HFFc6 (cell line): Measurements from ENCODE around the gene ERC2. TPM values are rescaled to one million over a fixed set of nuclear protein-coding genes. Genes with fewer than 3 reads are reported as not detected.
A peak's percentile ranks its signal among the peaks of the same experiment; 100 is the strongest.

Source experiments
- DNase-seq: peaks from one replicate; pipeline ENCODE4 v3.0.0-alpha.2; 2018
- H3K27ac Mint-ChIP-seq: 2 replicates; pipeline ENCODE4 v1.8.0; 2020; ENCODE audit warnings: mild to moderate bottlenecking, mixed read lengths
- H3K27me3 Mint-ChIP-seq: 2 replicates; pipeline ENCODE4 v1.8.0; 2021; ENCODE audit warnings: mild to moderate bottlenecking, moderate library complexity, mixed read lengths; ENCODE audit not compliant: insufficient read depth
- H3K36me3 Mint-ChIP-seq: 2 replicates; pipeline ENCODE4 v1.8.0; 2021; ENCODE audit warnings: low read depth, mixed read lengths
- H3K4me1 Mint-ChIP-seq: 2 replicates; pipeline ENCODE4 v1.8.0; 2020; ENCODE audit warnings: low read depth, mixed read lengths
- H3K4me3 Mint-ChIP-seq: 2 replicates; pipeline ENCODE4 v1.8.0; 2020; ENCODE audit warnings: mild to moderate bottlenecking, moderate library complexity, mixed read lengths
- H3K9me3 Mint-ChIP-seq: 2 replicates; pipeline ENCODE4 v1.8.0; 2020; ENCODE audit warnings: mild to moderate bottlenecking, mixed read lengths
- total RNA-seq, 6 experiments: library from RNA; stranded (reverse); fragmentation: NEBNext Ultra II Directional; extraction: Animal tissue kit (Norgen Biotek cat#: 25700); gene quantifications; 2 replicates in 1 of 6; 3 replicates in 5 of 6; pipeline ENCODE4 v1.2.3, GENCODE V29; 2021
- TF ChIP-seq, protein P1 (sequence below): fragments of 200-600 bp; sonication (generic); IDR thresholded peaks from 2 replicates; pipeline ENCODE4 v1.5.0; 2021; ENCODE audit warnings: antibody characterized with exemption, mild to moderate bottlenecking

The ERC2 gene
- total RNA-seq, 6 experiments from 2014 or later, result 0.11 TPM; not detected in 5

DNA sequence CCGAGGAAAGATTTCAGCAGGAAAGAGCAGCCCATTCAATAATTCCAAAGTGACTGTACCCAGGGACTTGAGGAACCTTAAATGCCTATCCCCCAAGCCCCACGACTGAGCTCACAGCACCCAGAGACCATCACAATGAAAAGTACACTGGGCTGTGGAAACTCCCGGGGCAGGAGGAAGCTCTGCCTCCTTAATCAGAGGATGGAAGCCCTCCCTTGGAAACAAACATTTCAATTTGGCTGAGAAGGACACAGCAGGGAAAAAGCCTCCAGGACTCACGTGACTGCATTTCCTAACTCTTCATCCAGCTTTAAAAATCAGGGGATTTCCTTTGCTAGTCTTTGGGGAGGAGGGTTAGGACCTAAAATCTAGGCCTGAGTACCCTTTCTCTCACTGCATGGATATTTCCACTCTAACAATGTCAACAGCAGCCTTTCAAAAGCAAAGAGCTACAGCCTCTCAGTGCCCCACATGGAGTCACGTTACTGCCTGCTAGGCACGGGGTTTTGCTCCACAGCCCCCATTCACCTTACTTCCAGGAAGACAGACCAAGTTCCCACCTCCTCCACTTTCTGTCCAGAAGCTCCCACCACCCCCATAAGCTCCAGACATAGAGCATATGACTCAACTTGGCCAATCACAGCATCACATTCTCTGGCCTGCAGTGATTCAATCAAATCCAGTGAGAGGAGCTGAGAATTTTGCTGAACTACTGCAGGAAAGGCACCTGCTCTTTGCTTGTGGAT, 912.2 kb downstream of the ERC2 start:
- DNase-seq, result no peak

DNA sequence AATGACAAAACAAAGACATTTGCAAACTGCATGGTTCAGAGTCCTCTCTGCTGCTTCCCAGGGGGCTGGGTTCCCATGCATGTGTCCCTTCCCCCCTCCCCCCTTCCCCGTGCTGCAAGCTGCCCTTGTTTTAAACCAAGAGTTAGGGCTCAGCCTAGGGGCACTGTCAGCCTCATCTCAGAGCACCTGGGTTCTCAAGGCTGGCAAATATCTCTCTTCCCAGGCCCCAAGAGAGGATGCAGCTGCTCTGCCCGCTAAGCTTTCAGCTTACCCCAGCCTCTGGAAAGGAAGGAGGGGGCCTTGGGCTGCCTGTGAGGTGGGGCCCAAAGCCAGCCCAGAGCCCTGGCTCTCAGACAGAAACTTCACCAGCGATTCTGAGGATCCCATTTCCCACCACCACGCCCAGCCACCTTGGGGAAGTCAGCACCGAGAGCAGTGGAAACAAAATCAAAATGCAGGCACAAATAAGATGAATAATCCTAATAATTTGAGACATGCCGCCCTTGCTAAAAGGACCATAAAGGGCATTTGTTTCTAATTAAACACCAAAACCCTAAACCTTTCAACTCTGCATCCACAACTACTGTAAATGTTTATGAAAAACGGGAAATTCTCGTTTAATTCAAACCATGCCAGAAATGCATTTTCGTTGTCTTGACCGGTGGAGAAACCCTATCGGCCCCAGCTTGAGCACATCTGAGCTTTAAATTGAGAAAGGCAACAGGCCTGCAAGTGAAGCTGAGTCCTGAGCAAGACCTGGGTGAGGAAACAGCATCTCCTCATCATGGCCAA, 913.4 kb downstream of the ERC2 start:
- no peaks in the 10 kb centered on the region for H3K9me3 Mint-ChIP-seq
- no peak for DNase-seq
- H3K27me3 Mint-ChIP-seq, result peaks cover 18% of the 10 kb centered on the region
- no peak overlapping the region; the same call in 1 of the 2 replicates for H3K4me3 Mint-ChIP-seq
- TF ChIP-seq, protein P1, sequence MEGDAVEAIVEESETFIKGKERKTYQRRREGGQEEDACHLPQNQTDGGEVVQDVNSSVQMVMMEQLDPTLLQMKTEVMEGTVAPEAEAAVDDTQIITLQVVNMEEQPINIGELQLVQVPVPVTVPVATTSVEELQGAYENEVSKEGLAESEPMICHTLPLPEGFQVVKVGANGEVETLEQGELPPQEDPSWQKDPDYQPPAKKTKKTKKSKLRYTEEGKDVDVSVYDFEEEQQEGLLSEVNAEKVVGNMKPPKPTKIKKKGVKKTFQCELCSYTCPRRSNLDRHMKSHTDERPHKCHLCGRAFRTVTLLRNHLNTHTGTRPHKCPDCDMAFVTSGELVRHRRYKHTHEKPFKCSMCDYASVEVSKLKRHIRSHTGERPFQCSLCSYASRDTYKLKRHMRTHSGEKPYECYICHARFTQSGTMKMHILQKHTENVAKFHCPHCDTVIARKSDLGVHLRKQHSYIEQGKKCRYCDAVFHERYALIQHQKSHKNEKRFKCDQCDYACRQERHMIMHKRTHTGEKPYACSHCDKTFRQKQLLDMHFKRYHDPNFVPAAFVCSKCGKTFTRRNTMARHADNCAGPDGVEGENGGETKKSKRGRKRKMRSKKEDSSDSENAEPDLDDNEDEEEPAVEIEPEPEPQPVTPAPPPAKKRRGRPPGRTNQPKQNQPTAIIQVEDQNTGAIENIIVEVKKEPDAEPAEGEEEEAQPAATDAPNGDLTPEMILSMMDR, result no peak
- no peaks in the 10 kb centered on the region for H3K36me3 Mint-ChIP-seq
- no peak overlapping the region for H3K27ac Mint-ChIP-seq
- H3K4me1 Mint-ChIP-seq, result peaks cover 39% of the 10 kb centered on the region

More for the DNA sequence above, 912.2 kb downstream of the ERC2 start:
- peaks cover 39% of the 10 kb centered on the region for H3K4me1 Mint-ChIP-seq
- TF ChIP-seq, protein P1, result no peak
- H3K27ac Mint-ChIP-seq, result no peak overlapping the region
- no peaks in the 10 kb centered on the region for H3K36me3 Mint-ChIP-seq
- peaks cover 17% of the 10 kb centered on the region for H3K27me3 Mint-ChIP-seq
- H3K4me3 Mint-ChIP-seq, result no peak overlapping the region; the same call in 1 of the 2 replicates
- H3K9me3 Mint-ChIP-seq, result no peaks in the 10 kb centered on the region

DNA sequence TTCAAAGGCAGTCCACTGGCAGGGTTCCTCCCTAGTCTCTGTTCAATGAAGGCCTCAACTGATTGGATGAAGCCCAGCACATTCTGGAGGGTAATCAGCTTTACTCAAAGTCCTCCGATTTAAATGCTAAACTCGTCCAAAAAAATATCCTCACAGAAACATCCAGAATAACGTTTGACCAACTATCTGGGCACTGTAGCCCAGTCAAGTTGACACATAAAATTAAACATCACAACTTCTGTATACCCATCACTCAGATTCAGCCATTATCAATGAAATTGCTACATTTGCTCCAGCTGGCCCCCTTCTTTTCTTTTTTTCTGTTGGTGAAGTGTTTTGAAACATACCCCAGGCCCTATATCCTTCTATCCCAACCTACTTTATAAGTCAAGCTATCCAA, 916.6 kb downstream of the ERC2 start:
- Mint-ChIP-seq H3K4me1 (peaks cover 18% of the 10 kb centered on the region), H3K27me3 (peaks cover 27% of the 10 kb centered on the region), H3K9me3 (no peaks in the 10 kb centered on the region), H3K4me3 (no peak overlapping the region), H3K27ac (no peak overlapping the region), H3K36me3 (no peaks in the 10 kb centered on the region)
- TF ChIP-seq, protein P1, result no peak
- DNase-seq, result no peak

DNA sequence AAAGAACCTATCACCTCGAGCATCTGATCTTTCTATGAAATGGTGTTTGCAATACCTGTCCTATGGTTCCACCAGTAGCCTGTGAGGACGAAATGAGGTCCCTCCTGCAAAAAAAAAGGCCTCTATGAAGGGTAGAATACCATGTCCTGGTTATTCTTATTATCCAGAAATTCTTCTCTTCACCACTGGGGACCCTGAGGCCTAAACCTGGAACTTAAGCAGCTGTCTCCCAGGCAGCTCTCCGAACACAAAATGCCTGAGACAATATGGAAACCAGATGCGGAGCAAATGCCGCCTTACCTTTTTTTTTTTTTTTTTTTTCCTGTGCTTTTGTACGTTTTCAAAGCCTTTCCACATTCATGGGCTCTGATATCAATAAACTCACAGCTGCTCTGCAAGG, 919.1 kb downstream of the ERC2 start:
- H3K9me3 Mint-ChIP-seq, result no peaks in the 10 kb centered on the region
- peaks cover 29% of the 10 kb centered on the region for H3K27me3 Mint-ChIP-seq
- DNase-seq, result peak; percentile 25
- no peak overlapping the region for H3K4me3 Mint-ChIP-seq
- no peaks in the 10 kb centered on the region for H3K36me3 Mint-ChIP-seq
- H3K4me1 Mint-ChIP-seq, result no peaks in the 10 kb centered on the region; the same call in 1 of the 2 replicates
- no peak overlapping the region for H3K27ac Mint-ChIP-seq
- TF ChIP-seq, protein P1, result peak; percentile 61

DNA sequence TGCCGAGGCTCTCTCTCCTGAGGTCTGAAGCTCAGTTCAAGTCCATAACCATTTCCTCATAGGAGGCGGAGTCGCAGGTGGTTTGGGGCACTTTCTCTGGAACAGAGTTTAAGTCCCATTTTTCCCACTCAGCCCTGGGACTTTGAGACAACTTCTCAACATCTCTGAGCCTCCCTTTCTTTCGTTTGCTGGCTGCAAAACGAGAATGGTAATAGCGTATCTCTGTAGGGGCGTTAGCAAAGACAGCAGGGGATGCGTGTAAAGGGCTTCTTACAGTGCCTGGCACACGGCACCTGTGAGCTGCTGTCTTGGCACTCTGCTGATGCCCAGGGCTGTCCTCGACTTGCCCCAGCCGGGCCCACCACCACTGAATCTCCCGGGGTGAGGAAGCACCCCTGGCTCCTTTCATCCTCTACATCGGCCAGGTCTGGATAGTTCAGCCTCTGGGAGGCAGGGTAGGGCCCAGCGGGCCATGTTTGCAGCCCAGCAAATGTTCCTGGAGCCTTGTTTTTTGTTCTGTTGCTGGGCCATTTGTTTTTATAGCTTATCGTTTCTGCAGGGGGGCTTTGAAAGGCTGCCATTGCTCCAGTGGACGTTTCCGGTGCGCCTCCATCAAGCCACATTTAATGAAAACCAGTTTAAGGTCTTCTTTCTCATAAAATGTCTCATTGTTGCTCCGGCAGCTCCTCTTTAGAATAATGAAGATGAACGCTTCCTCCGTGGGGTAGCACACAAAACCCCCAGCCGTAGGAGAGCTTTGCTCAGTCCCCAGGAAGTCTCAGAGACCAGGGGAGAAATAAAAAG, 921.2 kb downstream of the ERC2 start:
- Mint-ChIP-seq H3K9me3 (no peaks in the 10 kb centered on the region), H3K4me3 (no peak overlapping the region), H3K27ac (no peak overlapping the region), H3K27me3 (peaks cover 31% of the 10 kb centered on the region), H3K4me1 (peaks cover 19% of the 10 kb centered on the region; the same call in 1 of the 2 replicates), H3K36me3 (no peaks in the 10 kb centered on the region)
- TF ChIP-seq, protein P1, result no peak
- no peak for DNase-seq
